Osteoblast (primary cell): ENCODE data around the gene MYBPC3. TPM values are rescaled to one million over a fixed set of nuclear protein-coding genes. Genes with fewer than 3 reads are reported as not detected.

Source experiments
- DNase-seq: peaks from one replicate; pipeline ENCODE4 v3.0.0; 2011; ENCODE audit warnings: low spot score, mixed read lengths; ENCODE audit not compliant: insufficient read length; ENCODE audit errors: missing footprints
- H2AFZ ChIP-seq: 2 replicates; pipeline ENCODE4 v1.6.0; 2011; ENCODE audit warnings: mild to moderate bottlenecking, low read length
- H3K27ac ChIP-seq: 2 replicates; pipeline ENCODE4 v1.5.1; 2011; ENCODE audit warnings: mild to moderate bottlenecking, low read depth, low read length, moderate library complexity
- H3K27me3 ChIP-seq: 2 replicates; pipeline ENCODE4 v1.6.0; 2012; ENCODE audit warnings: mild to moderate bottlenecking, control low read depth, inconsistent platforms, low read length, moderate library complexity; ENCODE audit not compliant: insufficient read depth
- H3K36me3 ChIP-seq: 2 replicates; pipeline ENCODE4 v1.5.1; 2011; ENCODE audit warnings: mild to moderate bottlenecking, low read length, control low read depth, moderate library complexity; ENCODE audit not compliant: insufficient read depth
- H3K4me1 ChIP-seq: 2 replicates; pipeline ENCODE4 v1.5.1; 2011; ENCODE audit warnings: mild to moderate bottlenecking, low read length, control low read depth, moderate library complexity; ENCODE audit not compliant: insufficient read depth
- H3K4me2 ChIP-seq: 2 replicates; pipeline ENCODE4 v1.6.0; 2011; ENCODE audit warnings: mild to moderate bottlenecking, low read length; ENCODE audit not compliant: insufficient read depth
- H3K4me3 ChIP-seq: fragments of 200-600 bp; sonication (generic); 3 replicates; pipeline ENCODE4 v1.5.1; 2012; ENCODE audit warnings: mild to moderate bottlenecking, low read length, inconsistent platforms; ENCODE audit not compliant: insufficient read depth
- H3K79me2 ChIP-seq: 2 replicates; pipeline ENCODE4 v1.6.0; 2012; ENCODE audit warnings: mild to moderate bottlenecking, low read length, control low read depth, inconsistent platforms; ENCODE audit not compliant: insufficient read depth
- H3K9me3 ChIP-seq: 2 replicates; pipeline ENCODE4 v1.5.1; 2011; ENCODE audit warnings: low read depth, low read length, control low read depth
- H4K20me1 ChIP-seq: 2 replicates; pipeline ENCODE4 v1.6.0; 2012; ENCODE audit warnings: mild to moderate bottlenecking, low read length, control low read depth; ENCODE audit not compliant: insufficient read depth
- CTCF ChIP-seq: IDR thresholded peaks from 2 replicates; pipeline ENCODE4 v1.5.1; 2011; ENCODE audit warnings: mild to moderate bottlenecking, low read depth, low read length, moderate library complexity; ENCODE audit errors: extremely low read depth
- total RNA-seq: library from RNA; depleted of rRNA; stranded (reverse); fragments of >200 nt; gene quantifications from 2 replicates; pipeline ENCODE4 v1.2.3, GENCODE V29; 2012

The MYBPC3 gene
- total RNA-seq, 1 donor = not detected

- Histone ChIP-seq H3K27ac (no peak overlapping the region), H3K79me2 (no peaks in the 10 kb centered on the region), H3K9me3 (no peaks in the 10 kb centered on the region), H2AFZ (no peak overlapping the region), H4K20me1 (no peaks in the 10 kb centered on the region), H3K4me2 (no peak overlapping the region), H3K4me3 (no peak overlapping the region), H3K36me3 (peaks cover 15% of the 10 kb centered on the region), H3K27me3 (no peaks in the 10 kb centered on the region), H3K4me1 (no peaks in the 10 kb centered on the region)
- TF ChIP-seq CTCF = no peak
- DNase-seq = peak; percentile 49
Observed at GRCh38 chr11:47328449-47329390, 23.8 kb downstream of the MYBPC3 start.

GRCh38 chr11:47327949-47328348 lies 24.6 kb downstream of the MYBPC3 start:
- Histone ChIP-seq H3K36me3 (peaks cover 15% of the 10 kb centered on the region), H4K20me1 (no peaks in the 10 kb centered on the region), H3K27me3 (no peaks in the 10 kb centered on the region), H3K4me1 (no peaks in the 10 kb centered on the region), H3K79me2 (no peaks in the 10 kb centered on the region), H3K4me3 (no peak overlapping the region), H2AFZ (no peak overlapping the region), H3K4me2 (no peak overlapping the region), H3K9me3 (no peaks in the 10 kb centered on the region), H3K27ac (no peak overlapping the region)
- DNase-seq = peak; percentile 73
- no peak for TF ChIP-seq CTCF

GRCh38 chr11:47327025-47327424 lies 25.5 kb downstream of the MYBPC3 start:
- TF ChIP-seq CTCF = no peak
- Histone ChIP-seq H3K4me3 (no peak overlapping the region), H2AFZ (no peak overlapping the region), H3K27ac (no peak overlapping the region), H3K79me2 (no peaks in the 10 kb centered on the region), H3K36me3 (peaks cover 15% of the 10 kb centered on the region), H3K4me2 (no peak overlapping the region), H4K20me1 (no peaks in the 10 kb centered on the region), H3K9me3 (no peaks in the 10 kb centered on the region), H3K27me3 (no peaks in the 10 kb centered on the region), H3K4me1 (no peaks in the 10 kb centered on the region)
- DNase-seq = peak; percentile 32

- no peak overlapping the region for H3K4me2 ChIP-seq
- no peak overlapping the region for H2AFZ ChIP-seq
- H3K4me1 ChIP-seq = no peaks in the 10 kb centered on the region
- H3K27me3 ChIP-seq = no peaks in the 10 kb centered on the region
- no peak overlapping the region for H3K27ac ChIP-seq
- peaks cover 15% of the 10 kb centered on the region for H3K36me3 ChIP-seq
- no peaks in the 10 kb centered on the region for H3K79me2 ChIP-seq
- DNase-seq = peak; percentile 59
- H3K4me3 ChIP-seq = no peak overlapping the region
- H3K9me3 ChIP-seq = no peaks in the 10 kb centered on the region
- no peak for TF ChIP-seq CTCF
- no peaks in the 10 kb centered on the region for H4K20me1 ChIP-seq
Observed at GRCh38 chr11:47326198-47326597, 26.3 kb downstream of the MYBPC3 start.
